A673 (cell line): ENCODE measurements around the gene BASP1. TPM values are rescaled to one million over a fixed set of nuclear protein-coding genes. Genes with fewer than 3 reads are reported as not detected.
"Not testable (repeated sequence)": the region's sequence is repeated elsewhere in the genome, so short reads cannot be mapped to it uniquely, and the experiment has no call there.

Experiments
- BruUV-seq: library from RNA; stranded (reverse); fragments of 400-500 nt; replicated peaks from 2 replicates; lab custom pipeline; 2021; lab: Mats Ljungman, UMichigan
- CTCF ChIA-PET: fragments of 300-600 bp; sonication (Branson Sonifier 250); formaldehyde crosslinking; loops from one replicate; lab custom pipeline; 2022; ENCODE audit warnings: antibody characterized with exemption; lab: Charles Lee
- POLR2A ChIA-PET: fragments of 300-600 bp; sonication (Branson Sonifier 250); formaldehyde crosslinking; loops from one replicate; lab custom pipeline; 2022; ENCODE audit warnings: antibody characterized with exemption; ENCODE audit not compliant: low non-redundant PET; lab: Charles Lee
- DNase-seq: peaks from one replicate; pipeline ENCODE4 v3.0.0-alpha.2; 2015; ENCODE audit warnings: low spot score
- H3K27ac ChIP-seq: fragments of 200-600 bp; sonication (generic); 2 replicates; pipeline ENCODE4 v1.5.1; 2016; ENCODE audit warnings: mixed run types, low read depth, mild to moderate bottlenecking, mixed read lengths, antibody characterized with exemption, low read length; ENCODE audit not compliant: poor library complexity, severe bottlenecking
- H3K27me3 ChIP-seq: fragments of 200-600 bp; sonication (generic); replicated peaks from 2 replicates; pipeline ENCODE4 v1.6.1; 2017; ENCODE audit warnings: mixed run types, low read depth, mild to moderate bottlenecking, mixed read lengths, antibody characterized with exemption, low read length; ENCODE audit not compliant: insufficient read depth, poor library complexity
- H3K36me3 ChIP-seq: fragments of 200-600 bp; sonication (generic); 2 replicates; pipeline ENCODE4 v1.6.1; 2016; ENCODE audit warnings: mixed run types, mild to moderate bottlenecking, mixed read lengths, antibody characterized with exemption, low read length; ENCODE audit not compliant: insufficient read depth, poor library complexity, severe bottlenecking
- H3K4me1 ChIP-seq: fragments of 200-600 bp; sonication (generic); 2 replicates; pipeline ENCODE4 v1.6.1; 2017; ENCODE audit warnings: mixed run types, mild to moderate bottlenecking, mixed read lengths, antibody characterized with exemption, low read length; ENCODE audit not compliant: insufficient read depth, poor library complexity, severe bottlenecking
- H3K4me3 ChIP-seq: fragments of 200-600 bp; sonication (generic); 2 replicates; pipeline ENCODE4 v1.5.1; 2016; ENCODE audit warnings: low read depth, mixed run types, mild to moderate bottlenecking, mixed read lengths, low read length; ENCODE audit not compliant: poor library complexity, severe bottlenecking
- H3K9me3 ChIP-seq: fragments of 200-600 bp; sonication (generic); 2 replicates; pipeline ENCODE4 v1.6.1; 2016; ENCODE audit warnings: mixed run types, low read depth, mild to moderate bottlenecking, mixed read lengths, antibody characterized with exemption, low read length; ENCODE audit not compliant: poor library complexity, severe bottlenecking
- CTCF ChIP-seq: fragments of 300-800, 200-600 bp; sonication (generic); conservative IDR thresholded peaks from 2 replicates; pipeline ENCODE4 v1.5.1; 2017; ENCODE audit warnings: low read depth, mild to moderate bottlenecking, antibody characterized with exemption, low read length, moderate library complexity, mixed read lengths
- EZH2 ChIP-seq: fragments of 200-600 bp; sonication (generic); IDR thresholded peaks from 2 replicates; pipeline ENCODE4 v1.6.1; 2017; ENCODE audit warnings: borderline replicate concordance, low read depth, mild to moderate bottlenecking, mixed read lengths, antibody characterized with exemption, low read length; ENCODE audit not compliant: poor library complexity, severe bottlenecking
- intact Hi-C: fragments of 100-400 bp; cut with micrococcal nuclease; formaldehyde crosslinking; loops from one replicate; pipeline ENCODE4 v1.10.0; 2022; ENCODE audit not compliant: unreplicated experiment
- total RNA-seq: library from RNA; stranded (reverse); gene quantifications from 2 replicates; pipeline ENCODE4 v1.2.3, GENCODE V29; 2021

Gene BASP1
- total RNA-seq, 1 experiment from 2014 or later, result 394 TPM

GRCh38 chr5:17257705-17258273 lies 40.4 kb downstream of the BASP1 start:
- POLR2A ChIA-PET, result no interaction called here
- no TSS peak for BruUV-seq
- intact Hi-C loops, result no loop called here

GRCh38 chr5:17258431-17258830 lies 41.0 kb downstream of the BASP1 start:
- no peak overlapping the region for H3K27ac ChIP-seq
- H3K4me1 ChIP-seq, result peaks cover 34% of the 10 kb centered on the region
- no peaks in the 10 kb centered on the region for H3K27me3 ChIP-seq
- no peak for DNase-seq
- no peak overlapping the region for H3K4me3 ChIP-seq
- ChIA-PET POLR2A (no interaction called here), CTCF (no interaction called here)
- no TSS peak for BruUV-seq
- no peak for TF ChIP-seq EZH2
- TF ChIP-seq CTCF, result no peak
- peaks cover 18% of the 10 kb centered on the region for H3K9me3 ChIP-seq
- peaks cover 70% of the 10 kb centered on the region for H3K36me3 ChIP-seq
- intact Hi-C loops, result no loop called here

More at GRCh38 chr5:17257705-17258273, 40.4 kb downstream of the BASP1 start:
- Histone ChIP-seq H3K4me1 (peaks cover 30% of the 10 kb centered on the region), H3K27ac (no peak overlapping the region), H3K27me3 (no peaks in the 10 kb centered on the region), H3K36me3 (peaks cover 72% of the 10 kb centered on the region), H3K4me3 (no peak overlapping the region), H3K9me3 (peaks cover 18% of the 10 kb centered on the region)
- CTCF ChIA-PET, result no interaction called here
- no peak for DNase-seq
- TF ChIP-seq CTCF, result no peak
- TF ChIP-seq EZH2, result no peak

GRCh38 chr5:17259012-17259411 lies 41.6 kb downstream of the BASP1 start:
- DNase-seq, BruUV-seq, intact Hi-C loops, H3K4me3 ChIP-seq, POLR2A ChIA-PET, H3K27me3 ChIP-seq, H3K27ac ChIP-seq: not testable (repeated sequence)
- H3K9me3 ChIP-seq, result peaks cover 18% of the 10 kb centered on the region
- CTCF ChIA-PET, result interaction anchor here (0.6 kb wide), 1 partner anchor 1709 kb away, joined by 4 read pairs; no protein-coding TSS in a partner anchor
- peaks cover 69% of the 10 kb centered on the region for H3K36me3 ChIP-seq
- H3K4me1 ChIP-seq, result peaks cover 39% of the 10 kb centered on the region
